Measurements from ENCODE around the gene IL12RB1. TPM values are rescaled to one million over a fixed set of nuclear protein-coding genes. Genes with fewer than 3 reads are reported as not detected.

The IL12RB1 gene
- total RNA-seq, 1 donor from 2014 or later = 2.3 TPM

DNA sequence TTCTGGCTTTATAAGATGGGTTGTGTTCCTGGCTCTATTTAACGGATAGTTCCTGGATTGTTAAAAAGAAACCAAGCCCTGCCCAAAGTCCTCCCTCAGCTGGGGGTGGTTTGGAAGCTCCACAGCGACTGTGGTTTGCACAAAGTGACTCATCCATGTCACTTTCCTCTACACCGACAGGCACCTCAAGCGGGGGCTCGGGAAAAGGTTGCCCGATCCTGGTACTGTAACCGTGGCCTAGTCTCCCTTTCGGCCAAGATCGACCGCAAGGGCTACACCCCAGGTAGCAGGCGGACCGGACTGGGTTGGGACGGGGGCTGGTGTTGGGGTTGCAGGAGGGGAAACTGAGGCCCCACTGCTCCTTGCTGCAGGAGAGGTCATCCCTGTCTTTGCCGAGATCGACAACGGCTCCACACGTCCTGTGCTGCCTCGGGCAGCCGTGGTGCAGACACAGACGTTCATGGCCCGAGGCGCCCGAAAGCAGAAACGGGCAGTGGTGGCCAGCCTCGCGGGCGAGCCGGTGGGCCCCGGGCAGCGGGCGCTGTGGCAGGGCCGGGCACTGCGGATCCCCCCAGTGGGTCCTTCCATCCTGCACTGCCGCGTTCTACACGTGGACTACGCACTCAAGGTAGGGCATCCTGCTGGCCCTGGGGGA lies 77.2 kb downstream of the IL12RB1 start:
- no peak for DNase-seq (ENCODE audit: low spot score)

Other genes starting within 250 kb of the IL12RB1 start
- 20.1 TPM for gene JAK3, start 239.0 kb downstream of the IL12RB1 start, total RNA-seq
- 1,467 TPM for gene RPL18A, start 227.0 kb downstream of the IL12RB1 start, total RNA-seq
- 0.22 TPM for gene SLC5A5, start 215.0 kb downstream of the IL12RB1 start, total RNA-seq
- gene CCDC124, start 153.9 kb downstream of the IL12RB1 start, total RNA-seq = 78.9 TPM
- 0.13 TPM for gene KCNN1, start 119.8 kb downstream of the IL12RB1 start, total RNA-seq
- 26.0 TPM for gene ARRDC2, start 78.8 kb downstream of the IL12RB1 start, total RNA-seq
- 19.1 TPM for gene MAST3, start 10.8 kb upstream of the IL12RB1 start, total RNA-seq
- 14.8 TPM for gene PIK3R2, start 66.2 kb upstream of the IL12RB1 start, total RNA-seq
- 236 TPM for gene IFI30, start 86.9 kb upstream of the IL12RB1 start, total RNA-seq
- 10.7 TPM for gene MPV17L2, start 106.3 kb upstream of the IL12RB1 start, total RNA-seq
- gene RAB3A, start 117.1 kb upstream of the IL12RB1 start, total RNA-seq = 3.0 TPM
- gene PDE4C, start 139.5 kb upstream of the IL12RB1 start, total RNA-seq = not detected
- 2.8 TPM for gene IQCN, start 187.5 kb upstream of the IL12RB1 start, total RNA-seq
- gene JUND, start 194.7 kb upstream of the IL12RB1 start, total RNA-seq = 320 TPM
- 68.4 TPM for gene LSM4, start 236.1 kb upstream of the IL12RB1 start, total RNA-seq

Data from mesenteric fat pad (tissue), 1 donor.